Mammary microvascular endothelial cell (primary cell): ENCODE data around the gene IGSF9B. TPM values are rescaled to one million over a fixed set of nuclear protein-coding genes. Genes with fewer than 3 reads are reported as not detected.

Experiments used
- total RNA-seq: library from RNA; depleted of rRNA; stranded (reverse); fragments of >200 nt; gene quantifications from 2 replicates; pipeline ENCODE4 v1.2.3, GENCODE V29; 2015

The IGSF9B gene, protein sequence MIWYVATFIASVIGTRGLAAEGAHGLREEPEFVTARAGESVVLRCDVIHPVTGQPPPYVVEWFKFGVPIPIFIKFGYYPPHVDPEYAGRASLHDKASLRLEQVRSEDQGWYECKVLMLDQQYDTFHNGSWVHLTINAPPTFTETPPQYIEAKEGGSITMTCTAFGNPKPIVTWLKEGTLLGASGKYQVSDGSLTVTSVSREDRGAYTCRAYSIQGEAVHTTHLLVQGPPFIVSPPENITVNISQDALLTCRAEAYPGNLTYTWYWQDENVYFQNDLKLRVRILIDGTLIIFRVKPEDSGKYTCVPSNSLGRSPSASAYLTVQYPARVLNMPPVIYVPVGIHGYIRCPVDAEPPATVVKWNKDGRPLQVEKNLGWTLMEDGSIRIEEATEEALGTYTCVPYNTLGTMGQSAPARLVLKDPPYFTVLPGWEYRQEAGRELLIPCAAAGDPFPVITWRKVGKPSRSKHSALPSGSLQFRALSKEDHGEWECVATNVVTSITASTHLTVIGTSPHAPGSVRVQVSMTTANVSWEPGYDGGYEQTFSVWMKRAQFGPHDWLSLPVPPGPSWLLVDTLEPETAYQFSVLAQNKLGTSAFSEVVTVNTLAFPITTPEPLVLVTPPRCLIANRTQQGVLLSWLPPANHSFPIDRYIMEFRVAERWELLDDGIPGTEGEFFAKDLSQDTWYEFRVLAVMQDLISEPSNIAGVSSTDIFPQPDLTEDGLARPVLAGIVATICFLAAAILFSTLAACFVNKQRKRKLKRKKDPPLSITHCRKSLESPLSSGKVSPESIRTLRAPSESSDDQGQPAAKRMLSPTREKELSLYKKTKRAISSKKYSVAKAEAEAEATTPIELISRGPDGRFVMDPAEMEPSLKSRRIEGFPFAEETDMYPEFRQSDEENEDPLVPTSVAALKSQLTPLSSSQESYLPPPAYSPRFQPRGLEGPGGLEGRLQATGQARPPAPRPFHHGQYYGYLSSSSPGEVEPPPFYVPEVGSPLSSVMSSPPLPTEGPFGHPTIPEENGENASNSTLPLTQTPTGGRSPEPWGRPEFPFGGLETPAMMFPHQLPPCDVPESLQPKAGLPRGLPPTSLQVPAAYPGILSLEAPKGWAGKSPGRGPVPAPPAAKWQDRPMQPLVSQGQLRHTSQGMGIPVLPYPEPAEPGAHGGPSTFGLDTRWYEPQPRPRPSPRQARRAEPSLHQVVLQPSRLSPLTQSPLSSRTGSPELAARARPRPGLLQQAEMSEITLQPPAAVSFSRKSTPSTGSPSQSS (N-terminal part only)
- total RNA-seq = 0.67 TPM in 1 of 2 replicates, not detected in the other

DNA sequence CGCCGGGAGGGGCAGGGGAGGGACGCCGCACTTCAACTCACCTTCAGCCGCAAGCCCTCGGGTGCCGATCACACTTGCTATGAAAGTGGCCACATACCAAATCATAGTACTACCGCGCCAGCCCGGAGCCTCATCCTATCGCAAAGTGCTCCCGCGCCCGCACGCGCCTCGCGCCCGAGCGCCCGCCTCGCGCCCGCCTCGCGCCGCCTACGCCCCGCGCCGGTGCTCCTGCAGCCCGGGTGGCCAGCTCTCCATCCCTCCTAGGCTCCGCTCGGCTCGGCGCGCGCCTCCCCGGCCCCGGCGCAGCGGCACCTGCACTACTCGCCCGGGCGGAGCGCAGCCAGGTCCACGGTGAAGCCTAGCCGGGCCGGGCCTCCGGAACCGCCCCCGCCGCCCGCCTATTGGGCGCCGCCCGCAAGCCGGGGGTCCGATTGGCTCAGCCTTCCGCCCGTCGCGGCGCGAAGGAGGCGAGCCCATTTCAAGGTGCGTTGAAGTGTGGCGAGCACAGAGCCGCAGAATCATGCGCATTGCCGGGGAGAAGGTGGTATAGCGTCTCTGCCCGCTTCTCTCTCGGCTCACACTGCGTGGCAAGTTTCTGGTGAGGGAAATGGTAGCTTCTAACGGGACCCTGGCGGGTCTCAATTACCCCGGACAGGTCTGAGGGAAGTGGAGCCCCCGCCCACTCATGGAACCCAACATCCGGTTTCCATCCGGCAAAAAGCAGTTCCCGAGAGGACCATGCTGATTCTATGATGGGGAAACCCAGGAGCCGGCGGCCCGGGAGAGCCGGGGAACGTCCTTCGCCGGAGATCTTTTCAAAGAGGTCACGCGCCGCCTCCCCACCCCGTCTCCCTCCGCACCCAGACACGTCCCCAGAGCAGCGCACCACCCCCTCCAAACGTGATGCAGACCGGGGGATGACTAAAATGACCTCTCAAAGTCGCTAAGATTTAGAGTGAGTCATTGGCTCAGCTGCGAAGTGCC lies at the start of gene IGSF9B:
Gene IGSF9B (minus strand): TSS at position 319 of the 984 bp plus-strand sequence. CDS start 214 bp downstream, at position 105.

Other genes starting within 250 kb of the IGSF9B start
- not detected in 2 replicates for gene SPATA19, start 111.5 kb downstream of the IGSF9B start, total RNA-seq
- gene JAM3, start 112.1 kb upstream of the IGSF9B start, total RNA-seq = 47.0 and 52.6 TPM in 2 replicates